ENCODE data around the gene PRRG3.
"Not testable (repeated sequence)": the region's sequence is repeated elsewhere in the genome, so short reads cannot be mapped to it uniquely, and the experiment has no call there.

Gene PRRG3

DNA sequence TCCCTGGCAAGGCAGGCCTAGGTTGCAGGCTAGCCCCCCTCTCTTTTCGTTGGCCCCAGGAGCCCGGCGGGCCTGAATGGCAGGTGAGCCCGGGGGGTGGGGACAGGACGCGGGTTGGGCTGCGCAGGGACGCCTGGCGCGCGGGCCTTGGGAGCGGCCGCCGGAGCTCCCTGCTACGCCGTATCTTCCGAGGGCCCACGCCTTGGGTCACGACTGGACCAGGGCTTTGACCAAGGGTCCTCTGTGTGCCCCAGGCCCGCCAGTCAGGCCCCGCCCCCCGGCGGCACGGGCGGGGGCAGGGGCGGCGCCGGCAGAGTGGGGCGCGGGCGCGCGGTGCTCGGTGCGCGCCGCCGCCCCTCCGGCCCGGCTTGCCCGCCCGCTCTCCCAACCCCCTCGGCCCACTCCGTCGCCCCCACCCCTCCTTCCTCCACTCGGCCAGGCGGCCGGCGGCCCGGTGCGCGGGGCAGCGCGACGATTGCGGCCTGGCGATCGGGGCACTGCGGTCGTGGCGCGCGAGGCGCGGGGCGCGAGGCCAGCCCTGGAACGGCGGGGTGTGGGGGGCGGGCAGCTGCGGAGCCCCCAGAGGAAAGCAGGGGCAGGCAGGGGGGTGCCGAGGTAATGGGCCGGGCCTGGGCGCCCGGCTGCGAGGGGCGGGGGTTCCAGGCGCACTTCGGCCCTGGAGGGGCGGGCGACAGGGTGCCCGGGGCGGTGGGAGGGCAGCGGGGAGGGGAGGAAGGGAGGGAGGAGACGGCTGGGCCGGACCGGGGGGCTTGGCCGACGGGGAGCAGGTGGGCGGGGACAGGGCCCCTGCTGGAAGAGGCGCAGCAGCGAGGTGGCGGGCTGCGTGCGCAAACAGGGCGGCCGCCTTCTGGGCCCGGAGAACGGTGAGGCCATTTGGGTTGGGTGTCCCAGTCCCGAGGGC is at the start of gene PRRG3:
Gene PRRG3 (plus strand): TSS at position 798 of the 922 bp plus-strand sequence. CDS start 3,357 bp downstream, outside the sequence.
- DNase-seq (ENCODE audit: low read depth), result no peak

DNA sequence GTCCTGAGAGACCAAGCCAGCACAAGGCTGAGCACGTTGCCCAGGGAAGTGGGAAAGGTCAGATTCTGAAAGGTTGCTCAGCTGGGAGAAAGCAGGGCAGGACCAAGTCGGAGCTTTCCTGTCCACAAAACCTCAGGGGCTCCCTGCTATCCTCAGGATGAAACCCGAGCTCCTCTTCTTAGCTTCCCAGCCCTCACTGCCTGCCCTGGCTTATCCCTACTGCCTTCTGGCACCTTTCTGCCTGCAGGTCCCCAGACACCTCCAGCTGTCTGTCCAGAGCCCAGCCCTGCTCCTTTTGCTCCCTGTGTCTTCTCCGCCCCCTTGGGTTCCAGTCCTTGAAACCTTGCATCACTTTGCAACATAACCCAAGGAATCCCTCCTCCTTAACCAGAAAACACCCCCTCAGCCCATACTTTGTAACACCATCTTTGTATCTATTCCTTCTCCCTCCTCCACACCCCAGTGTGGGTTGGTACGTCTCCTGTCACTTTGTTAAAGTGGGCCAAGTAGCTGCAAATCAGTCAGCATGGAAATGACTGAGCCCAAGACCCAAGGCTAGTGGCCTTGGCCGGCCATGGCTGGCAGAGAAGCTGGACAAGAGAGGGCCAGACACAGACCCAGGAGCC is 20.0 kb upstream of the PRRG3 start:
- no peak for DNase-seq (ENCODE audit: low read depth)

DNA sequence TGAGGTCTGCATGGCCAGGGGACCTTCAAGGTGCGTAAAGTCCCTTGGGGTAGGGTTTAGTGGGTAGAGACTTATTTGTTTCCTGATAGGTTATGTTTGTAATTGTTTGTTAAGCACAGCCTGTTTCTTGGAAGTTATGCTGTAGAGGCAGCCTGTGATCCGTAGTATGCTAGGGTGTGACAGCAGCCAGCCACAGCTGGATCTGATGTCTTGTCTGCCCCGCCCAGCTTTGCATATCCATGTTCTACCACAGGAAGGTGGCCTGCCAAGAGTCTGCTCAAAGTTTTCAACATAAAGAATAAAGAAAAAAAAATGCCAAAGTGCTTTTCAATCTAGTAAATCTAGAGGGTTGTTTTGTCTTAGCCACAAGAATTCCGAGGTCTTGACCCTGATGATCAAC is 19.1 kb upstream of the PRRG3 start:
- DNase-seq (ENCODE audit: low read depth), result no peak

DNA sequence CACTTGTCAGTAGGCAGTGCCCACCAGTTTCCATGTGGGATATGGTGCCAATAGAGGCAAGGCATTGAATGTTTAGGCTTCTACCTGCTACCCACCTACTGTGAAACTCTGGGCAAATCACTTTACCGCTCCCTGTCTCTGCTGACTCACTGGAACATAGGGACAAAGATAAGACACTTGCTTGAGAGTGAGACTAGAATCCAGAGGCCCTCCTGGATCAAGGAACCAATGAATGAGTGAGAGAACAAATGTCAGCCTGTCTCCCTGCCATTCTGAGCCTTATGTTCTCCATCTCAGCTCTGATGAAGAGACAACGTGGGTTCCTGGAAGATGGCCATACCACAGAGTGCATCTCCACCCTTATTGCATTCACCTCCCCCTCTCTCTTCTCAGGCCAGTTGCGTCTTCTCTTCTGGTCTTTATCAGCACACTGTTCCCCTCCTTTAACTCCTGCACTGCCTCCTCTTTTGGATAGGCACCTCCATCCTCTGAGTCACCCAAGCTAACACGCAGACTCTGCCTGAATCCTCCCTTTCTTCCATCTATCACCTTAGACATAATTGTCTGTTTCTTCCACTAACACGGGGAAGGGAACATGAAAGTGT is 15.4 kb upstream of the PRRG3 start:
- DNase-seq (ENCODE audit: low read depth), result no peak

DNA sequence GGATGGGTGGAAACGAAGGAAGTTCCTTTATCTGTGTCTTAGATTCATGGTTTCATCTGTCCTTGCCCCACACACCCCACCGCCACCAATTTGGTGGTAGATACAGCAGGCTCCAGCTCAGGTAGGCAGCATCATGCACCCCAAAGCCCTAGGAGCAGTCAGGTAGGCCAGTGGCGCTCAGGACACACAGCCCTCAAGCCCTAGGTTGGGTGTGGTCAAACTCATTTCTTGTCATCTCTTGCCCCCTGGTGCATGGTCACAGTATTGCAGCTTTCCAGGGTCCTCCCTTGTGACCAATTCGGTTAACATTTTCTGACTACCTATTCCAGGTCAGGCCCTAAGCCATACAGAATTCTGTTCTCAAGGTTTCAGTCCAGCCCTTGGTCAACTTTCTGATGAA is 14.5 kb upstream of the PRRG3 start:
- peak; percentile 30 for DNase-seq (ENCODE audit: low read depth)

DNA sequence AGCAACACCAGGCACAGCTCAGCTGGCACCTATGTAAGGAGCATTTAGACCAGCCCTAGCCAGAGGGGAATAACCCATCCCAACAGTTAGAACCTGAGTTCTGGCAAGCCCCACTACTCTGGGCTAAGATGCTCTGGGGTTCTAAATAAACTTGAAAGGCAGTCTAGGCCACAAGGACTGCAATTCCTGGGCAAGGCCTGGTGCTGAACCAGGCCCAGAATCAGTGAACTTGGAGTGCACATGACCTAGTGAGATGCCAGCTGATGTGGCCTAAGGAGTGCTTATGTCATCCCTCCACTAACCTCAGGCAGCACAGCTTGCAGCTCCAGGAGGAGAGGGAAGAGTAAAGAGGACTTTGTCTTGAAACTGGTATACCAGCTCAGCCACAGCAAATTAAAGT is 7.6 kb upstream of the PRRG3 start:
- DNase-seq (ENCODE audit: low read depth), result no peak

DNA sequence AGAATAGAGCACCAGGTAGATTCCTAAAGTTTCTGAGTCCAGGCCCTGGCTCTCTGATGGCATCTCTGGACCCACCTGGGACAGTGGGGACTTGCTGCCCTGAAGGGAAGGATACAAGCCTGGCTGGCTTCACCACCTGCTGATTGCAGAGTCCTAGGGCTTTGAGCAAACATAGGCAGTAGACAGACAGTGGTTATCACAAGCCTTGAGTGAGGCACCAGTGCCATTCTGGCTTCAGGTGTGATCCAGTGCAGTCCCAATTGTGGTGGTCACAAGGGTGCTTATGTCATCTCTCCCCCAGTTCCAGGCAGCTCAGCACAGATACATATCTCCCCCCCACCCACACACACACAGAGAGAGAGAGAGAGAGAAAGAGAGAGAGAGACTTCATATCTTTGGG is 6.6 kb upstream of the PRRG3 start:
- DNase-seq (ENCODE audit: low read depth), result no peak

DNA sequence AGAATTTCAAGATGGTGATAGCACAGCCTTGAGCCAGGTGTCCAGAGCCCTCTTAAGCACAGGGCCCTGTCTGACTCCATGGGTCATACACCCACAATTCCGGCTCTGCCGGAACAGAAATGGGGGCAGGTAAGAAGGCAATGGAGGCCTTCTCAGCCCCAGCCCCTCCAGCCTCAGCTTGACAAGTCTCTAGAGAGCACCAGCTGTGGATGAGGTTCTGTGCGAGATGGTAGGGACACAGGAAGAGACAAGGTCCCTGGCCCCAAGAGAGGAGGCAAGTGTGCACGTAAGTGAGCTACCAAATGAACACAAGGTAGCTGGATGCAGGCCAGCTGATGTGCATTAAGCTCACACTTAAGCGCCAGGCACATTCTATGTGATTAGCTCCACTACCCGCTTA is 2.4 kb upstream of the PRRG3 start:
- no peak for DNase-seq (ENCODE audit: low read depth)

DNA sequence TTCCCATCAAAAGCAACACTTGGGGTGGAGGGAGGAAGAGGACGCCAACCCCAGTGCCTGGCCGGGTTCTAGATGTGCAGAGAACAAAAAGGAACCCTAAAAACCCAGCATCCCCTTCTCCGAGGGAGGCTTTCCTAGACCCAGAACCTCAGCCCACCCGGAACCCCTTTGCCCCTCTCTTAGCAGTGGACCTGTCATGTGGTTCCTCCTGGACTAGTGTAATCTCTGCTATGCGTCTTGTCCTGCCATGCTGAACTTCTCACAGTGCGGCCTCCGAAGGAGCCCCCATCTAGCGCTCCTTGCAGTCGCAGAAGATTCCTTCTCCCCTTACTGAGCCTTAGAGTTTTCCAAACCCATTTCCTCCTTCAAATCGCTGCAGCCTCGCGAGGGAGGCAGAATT is 1.1 kb upstream of the PRRG3 start:
- no peak for DNase-seq (ENCODE audit: low read depth)

DNA sequence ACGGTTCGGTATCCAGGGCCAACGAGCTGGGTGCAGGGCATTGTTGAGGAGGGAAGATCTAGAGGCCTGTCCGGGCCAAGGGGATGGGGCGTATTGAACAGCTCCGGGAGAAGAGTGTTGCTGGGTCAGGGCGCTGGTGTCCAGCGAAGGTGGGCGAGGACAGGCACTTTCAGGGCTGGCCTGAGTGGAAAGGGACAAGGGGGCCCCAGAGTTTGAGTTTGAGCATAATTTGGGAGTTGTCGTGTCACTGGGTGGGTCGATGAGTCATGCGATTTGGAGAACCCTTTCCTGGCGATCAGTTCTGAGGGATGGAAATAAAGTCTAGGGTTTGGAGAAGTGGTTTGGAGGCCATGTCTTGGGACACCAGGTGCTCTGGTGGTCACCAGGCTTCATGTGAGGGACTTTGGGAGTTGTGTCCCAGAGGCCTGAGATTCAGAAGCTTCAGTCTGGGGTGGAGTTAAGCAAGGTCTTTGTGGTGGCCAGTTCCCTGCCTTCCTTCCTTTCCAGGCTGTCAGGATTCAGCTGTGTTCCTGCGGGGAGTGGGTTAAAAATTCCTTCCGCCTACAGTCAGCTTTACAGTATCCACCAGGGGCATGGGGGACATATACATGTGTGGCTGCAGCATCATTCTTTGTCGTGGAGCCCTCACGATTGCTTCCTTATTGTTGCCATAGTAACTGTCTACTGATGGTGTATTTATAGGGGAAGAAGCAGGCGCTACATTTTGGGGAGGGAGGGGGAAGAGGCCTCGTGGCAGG is 504 bp downstream of the PRRG3 start:
- no peak for DNase-seq (ENCODE audit: low read depth)

DNA sequence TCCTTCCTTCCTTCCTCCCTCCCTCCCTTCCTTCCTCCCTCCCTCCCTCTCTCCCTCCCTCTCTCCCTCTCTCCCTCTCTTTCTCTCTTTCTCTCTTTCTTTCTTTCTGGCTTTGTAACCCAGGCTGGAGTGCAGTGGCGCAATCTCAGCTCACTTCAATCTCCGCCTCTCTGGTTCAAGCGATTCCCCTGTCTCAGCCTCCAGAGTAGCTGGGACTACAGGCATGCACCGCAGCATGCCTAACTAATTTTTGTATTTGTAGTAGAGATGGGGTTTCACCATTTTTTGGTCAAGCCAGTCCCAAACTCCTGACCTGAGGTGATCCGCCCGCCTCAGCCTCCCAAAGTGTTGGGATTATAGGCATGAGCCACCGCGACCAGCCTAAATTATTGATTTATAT is 1.8 kb downstream of the PRRG3 start:
- DNase-seq (ENCODE audit: low read depth), result not testable (repeated sequence)

DNA sequence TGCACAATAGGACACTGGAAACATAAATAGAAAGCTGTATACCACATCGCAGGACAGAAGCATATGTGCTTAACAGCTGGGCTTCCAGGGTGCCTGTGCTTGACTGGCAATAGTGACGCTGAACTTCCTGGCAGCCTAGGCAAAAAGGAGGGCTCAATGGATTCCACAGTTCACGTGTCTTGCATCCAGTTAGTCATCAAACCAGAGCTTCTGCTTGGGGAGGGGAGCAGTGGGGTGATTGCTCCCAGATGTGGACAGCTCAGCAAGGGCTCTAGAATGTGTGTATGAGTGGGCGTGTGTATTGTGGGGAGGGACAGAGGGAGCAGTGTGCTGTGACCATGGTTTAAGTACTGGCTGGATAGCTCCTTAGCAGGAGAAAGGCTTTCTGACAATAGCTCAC is 2.3 kb downstream of the PRRG3 start:
- peak; percentile 67 for DNase-seq (ENCODE audit: low read depth)

DNA sequence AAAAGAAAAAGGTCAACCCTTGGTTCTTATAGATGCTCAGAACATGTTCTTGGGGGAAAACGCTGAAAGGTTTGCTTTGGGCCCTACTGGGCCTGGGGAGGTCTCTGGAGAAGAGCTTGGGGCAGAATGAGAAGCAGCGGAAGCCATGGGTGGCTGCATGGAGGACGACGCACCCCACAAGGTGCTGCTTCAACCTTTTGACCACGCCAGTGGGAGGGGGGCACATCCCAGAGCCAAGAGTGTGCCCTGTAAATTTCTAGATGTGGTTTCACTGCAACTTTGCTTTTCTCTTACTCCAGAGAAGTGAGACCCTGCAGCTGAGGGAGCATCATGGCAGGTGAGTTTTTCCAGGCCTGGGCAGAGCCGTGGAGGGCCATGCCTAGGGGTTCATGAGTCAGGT is 3.2 kb downstream of the PRRG3 start:
- no peak for DNase-seq (ENCODE audit: low read depth)

DNA sequence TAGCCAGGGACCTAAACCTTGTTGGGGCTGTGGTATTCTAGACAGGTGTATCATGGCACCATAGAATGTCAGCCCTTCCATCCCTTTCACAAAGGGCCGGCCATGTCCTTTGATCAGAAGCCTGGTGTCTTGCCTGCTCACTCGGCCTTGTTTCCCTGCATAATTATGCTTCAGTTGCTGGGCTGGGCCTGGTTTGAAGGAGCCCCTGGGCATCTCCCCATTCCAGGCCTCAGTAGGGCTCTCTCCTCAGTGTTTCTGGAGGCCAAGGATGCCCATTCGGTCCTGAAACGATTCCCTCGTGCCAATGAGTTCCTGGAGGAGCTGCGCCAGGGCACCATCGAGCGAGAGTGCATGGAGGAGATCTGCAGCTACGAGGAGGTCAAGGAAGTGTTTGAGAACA is 4.5 kb downstream of the PRRG3 start:
- no peak for DNase-seq (ENCODE audit: low read depth)

DNA sequence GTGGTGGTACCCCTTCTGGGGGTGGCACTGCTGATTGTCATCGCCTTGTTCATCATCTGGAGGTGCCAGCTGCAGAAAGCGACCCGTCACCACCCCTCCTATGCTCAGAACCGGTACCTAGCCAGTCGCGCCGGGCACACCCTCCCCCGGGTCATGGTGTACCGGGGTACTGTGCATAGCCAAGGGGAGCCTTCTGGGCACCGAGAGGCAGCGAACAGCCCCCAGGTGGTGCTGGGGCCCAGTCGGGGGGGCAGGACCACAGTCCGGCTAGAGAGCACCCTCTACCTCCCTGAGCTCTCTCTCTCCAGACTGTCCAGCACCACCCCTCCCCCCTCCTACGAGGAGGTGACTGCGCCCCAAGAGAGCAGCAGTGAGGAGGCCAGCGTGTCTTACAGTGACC is 5.3 kb downstream of the PRRG3 start:
- no peak for DNase-seq (ENCODE audit: low read depth)

DNA sequence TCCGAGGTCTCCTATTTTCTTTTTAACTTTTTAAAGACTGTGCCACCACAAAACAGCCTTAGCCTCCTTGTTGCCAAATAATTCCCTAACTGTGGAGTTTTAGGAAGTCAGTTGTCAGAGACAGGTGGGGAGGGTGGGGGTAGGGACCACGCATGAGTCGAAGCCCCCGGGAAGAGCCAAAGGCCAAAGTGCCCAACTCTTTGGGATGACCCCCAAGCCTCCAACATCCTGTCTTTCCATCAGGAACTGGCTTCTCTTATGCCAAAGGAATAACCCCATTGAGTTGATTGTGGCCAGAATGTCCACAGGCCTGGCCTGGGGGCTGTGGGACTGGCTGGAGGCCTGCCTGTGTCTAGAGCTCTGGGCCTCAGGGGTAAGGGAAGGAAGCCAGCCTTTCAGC is 5.8 kb downstream of the PRRG3 start:
- no peak for DNase-seq (ENCODE audit: low read depth)

DNA sequence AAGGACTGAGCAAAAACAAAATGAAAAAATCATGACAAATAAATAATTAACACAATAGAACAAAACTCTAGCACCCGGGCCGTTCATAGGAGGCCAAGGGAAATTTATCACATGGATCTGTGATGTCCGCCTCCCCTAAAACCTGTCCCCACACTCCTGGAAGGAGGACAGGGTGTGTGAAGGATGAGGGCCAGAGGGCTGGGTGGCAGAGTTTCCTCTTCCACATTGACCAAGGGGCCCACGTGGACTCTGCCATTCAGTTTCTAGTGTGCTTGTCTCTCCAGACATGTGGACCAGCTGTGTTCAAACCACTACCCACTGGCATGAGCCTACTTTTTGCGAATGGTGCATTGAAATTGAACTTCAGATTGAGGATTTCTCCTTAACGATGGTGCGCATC is 6.3 kb downstream of the PRRG3 start:
- no peak for DNase-seq (ENCODE audit: low read depth)

DNA sequence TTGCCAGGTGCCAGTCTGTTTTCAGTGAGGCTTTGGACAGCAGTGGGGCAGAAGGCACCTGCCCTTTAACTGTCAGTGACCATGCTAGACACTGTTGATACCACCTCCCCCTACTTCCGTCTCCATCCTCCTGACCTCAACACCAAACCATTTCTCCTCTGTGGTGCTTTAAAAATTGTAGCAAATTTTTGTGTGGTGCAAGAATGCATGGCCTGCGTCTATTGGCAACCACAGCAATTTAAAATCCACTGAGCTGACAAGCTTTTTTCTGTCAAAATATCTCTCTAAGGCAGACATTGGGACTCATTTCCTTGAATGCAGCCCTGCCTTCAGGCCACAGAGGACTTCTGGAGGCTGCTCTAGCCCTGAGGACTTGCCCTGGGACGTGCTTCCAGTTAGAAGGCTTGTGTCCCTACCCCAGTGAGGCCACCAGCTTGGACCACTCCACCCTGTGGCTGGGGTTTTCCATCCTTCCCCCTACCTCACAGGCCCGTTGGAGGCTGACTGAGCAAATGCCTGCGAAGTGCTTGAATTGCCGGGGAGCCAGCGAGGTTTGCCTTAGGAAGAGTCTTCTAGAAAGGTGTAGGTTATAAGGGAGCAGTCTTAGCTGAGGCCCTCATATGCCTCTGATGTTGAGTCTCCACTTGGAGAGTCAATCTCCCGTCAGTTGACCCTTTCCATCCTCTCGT is 6.9 kb downstream of the PRRG3 start:
- no peak for DNase-seq (ENCODE audit: low read depth)

DNA sequence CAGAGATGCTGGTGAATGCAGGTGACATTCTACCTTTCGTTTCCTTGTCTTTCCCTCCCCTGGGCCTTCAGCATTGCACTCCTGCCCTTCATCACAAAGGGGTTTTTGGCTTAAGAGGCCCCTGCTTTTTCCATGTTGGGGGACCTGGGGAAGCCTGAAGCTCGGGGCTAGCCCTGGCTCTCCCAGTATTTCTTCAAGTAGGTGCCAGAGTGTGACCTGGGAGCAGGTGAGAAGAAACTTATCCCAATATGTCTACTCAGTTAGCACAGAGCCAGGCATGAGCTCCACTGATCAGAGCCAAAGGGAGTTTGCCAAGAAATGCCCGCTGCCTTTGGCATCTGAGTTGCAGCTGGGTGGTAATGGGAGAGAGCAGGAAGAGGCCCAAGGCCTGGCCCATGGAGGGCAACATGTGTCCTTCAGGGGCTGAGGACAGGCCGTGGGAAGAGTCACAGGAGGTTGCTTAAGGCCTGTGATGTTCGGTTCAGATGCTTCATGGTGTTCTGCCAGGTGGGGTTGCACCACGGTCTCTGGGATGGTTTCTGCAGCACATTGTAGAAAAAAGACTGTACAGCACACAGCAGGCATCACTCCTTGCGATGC is 7.6 kb downstream of the PRRG3 start:
- no peak for DNase-seq (ENCODE audit: low read depth)

DNA sequence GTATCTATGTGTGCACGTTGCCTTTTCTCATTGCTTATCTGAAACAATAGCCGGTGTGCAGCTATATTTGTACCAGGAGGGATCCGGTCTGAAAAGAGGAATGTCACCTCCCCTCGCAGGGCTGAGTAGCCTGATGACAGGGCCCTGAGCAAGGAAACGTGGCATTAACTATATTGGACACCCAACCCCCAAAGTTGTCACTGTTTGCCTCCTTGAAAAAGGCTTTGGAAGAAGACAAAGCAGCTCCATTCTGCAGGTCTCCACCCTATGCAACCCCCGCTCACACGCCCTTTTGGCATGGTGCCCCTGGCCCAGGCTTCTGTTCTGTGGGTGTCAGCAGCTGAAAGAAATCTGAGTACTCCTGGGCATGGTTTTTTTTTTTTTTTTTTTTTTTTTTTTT is 8.2 kb downstream of the PRRG3 start:
- DNase-seq (ENCODE audit: low read depth), result no peak

DNA sequence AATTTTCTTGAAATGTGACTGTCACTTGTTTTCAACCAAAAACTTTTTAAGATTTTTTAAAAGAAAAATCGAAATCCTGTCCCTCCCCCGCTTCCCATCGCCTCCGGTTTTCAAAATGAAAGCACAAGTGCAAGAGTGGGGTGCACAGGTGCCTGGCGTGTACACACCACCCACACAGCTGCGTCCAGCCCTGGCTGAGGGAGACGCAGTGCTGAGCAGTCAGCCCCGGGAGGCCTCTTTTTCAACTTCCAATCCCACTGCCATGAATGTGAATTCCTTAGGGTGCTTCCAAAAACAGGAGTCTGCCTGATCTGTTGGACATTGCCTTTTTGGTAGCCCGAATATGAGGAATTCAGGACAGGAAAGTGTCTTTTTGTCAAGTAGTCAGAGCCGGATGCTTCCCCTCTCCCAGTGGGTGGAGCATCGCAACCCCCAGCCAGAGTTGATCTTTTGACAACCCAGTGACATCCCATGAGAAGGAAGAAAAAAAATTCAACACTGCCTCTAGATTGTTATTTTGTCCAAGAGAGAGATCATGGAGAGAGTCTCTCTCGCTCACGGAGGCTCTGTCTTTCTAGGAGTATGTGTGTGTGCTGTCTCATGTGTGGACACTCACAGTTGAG is 8.9 kb downstream of the PRRG3 start:
- no peak for DNase-seq (ENCODE audit: low read depth)
